ENCODE data around the gene PLA2G2F.

Gene PLA2G2F

DNA sequence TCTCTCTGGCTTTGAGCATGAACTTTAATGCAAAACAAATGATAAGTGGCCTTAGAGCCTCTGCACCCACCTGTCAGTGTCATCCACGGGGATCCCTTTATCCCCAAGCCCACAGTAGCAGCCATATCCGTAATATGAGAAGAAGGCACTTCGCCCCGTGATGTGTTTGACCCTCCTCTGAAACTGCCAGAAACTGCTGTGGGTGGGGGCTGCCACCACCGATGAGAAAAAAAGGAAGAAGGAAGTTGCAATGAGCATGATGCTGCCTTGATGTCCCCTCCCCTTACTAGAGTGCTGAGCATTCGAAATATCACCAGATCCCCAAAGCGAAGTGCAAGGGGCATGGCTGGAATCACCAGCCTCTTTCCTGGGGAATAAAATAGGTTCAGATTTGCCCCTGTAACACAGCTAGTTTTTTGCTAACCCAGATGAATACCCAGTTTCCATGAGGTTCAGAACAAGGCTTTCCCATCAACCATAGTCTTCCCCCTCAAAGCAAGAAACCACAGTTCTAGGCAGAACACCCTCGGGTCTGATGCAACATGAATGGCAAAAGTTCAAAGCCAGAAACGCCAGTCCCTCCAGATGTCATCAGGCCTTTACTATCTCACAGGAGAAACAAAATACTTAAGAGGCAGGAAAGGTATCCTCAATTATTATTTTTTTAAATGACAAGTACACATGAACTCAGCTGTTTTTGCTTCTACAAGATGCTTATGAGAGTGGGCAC, 36.0 kb downstream of the PLA2G2F start:
- DNase-seq, result no peak

DNA sequence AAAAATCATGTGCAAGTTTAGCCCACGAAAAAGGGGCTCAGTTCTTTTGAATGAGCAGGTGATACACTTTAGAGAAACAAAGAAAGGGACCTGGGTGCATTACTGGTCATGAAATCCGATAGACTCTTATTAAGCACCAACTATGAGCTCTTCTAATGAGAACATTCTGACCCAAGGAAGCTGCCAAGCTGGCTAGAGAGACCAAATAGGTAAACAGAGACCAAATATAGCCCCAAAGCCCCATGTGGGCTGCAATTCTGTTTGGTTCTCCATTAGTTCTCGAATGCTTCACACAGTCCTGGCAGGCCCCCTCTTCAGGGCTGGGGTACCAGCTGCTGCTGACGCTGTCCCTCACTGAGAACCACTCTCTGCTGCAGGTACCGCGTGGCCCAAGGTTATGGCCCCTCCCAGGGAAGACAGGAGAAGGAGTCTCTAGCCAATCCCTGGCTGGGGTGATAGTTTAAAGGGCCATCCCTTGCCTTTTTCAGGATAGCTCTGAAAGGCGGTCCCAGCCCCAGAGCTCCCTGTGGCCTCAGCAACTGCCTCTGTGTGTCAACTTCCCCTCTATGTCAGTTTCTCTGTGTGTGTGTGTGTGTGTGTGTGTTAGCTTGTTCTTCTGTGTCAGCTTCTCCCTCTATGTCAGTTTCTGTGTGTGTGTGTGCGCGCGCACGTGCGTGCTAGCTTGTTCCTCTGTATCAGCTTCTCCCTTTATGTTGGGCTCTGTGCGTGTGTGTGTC, 39.7 kb downstream of the PLA2G2F start:
- DNase-seq, result peak in 1 of 2 donors; percentile 25

DNA sequence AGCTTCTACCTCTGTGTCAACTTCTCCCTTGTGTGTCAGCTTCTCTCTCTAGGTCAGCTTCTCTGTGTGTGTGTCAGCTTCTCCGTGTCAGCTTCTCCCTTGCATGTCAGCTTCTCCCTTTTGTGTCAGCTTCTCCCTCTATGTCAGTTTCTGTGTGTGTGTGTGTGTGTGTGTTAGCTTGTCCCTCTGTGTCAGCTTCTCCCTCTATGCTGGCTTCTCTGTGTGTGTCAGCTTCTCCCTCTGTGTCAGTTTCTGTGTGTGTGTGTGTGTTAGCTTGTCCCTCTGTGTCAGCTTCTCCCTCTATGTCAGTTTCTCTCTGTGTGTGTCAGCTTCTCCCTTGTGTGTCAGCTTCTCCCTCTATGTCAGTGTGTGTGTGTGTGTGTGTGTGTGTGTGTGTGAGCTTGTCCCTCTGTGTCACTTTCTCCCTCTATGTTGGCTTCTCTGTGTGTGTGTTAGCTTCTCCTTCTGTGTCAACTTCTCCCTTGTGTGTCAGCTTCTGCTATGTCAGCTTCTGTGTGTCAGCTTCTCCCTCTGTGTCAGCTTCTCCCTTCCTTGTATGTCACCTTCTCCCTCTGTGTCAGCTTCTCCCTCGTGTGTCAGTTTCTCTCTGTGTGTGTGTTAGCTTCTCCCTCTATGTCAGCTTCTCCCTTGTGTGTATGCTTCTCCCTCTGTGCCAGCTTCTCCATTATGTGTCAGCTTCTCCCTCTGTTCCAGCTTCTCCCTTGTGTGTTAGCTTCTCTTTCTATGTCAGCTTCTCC, 40.4 kb downstream of the PLA2G2F start:
- no peak for DNase-seq

DNA sequence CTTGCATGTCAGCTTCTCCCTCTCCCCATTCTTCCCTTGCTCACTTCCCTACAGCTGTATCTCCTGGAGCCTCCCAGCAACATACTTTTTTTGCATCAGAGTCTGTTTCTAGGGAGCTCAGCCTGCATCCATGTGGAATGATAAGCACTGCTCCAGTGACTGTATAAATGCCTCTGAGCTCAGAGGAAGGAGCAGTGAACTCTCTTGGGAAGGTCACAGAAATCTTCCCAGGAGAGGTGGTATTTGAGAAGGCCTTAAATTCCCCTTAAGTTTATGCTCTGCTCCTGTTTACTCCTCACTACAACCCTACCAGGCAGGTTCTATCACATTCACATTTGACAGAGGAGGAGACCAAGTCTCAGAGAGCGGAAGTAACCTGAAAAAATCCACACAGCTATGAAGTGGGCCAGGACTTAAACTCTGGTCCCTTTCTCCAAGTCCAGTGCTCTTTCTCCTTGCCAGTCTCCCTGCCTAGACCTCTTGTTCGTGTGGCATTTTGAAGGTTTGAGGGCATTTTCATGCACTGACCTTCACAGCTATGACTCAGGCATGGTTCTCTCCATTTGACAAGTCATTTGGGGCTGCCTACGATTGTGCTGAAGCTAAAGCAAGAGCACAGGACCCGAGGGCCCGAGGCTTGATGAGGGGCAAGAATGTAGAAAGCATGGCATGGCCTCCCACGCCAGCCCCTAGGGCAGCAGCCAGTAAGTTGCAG, 41.2 kb downstream of the PLA2G2F start:
- DNase-seq, result no peak

DNA sequence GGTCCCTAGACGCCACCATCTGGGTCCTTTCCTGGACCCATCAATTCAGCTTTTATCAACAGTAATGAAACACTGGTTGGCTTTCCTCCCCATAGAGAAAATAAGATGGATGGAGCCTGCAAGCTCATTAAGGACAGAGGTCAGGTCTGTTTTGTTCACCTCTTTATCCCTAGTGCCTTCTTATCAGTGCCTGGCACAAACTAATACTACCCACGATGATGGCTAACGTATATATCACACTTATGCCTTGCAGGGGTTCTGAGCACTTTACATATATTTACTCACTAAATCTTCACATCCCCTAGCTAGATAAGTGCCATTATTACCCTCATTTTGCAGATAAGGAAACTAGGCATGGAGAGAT, 41.7 kb downstream of the PLA2G2F start:
- no peak for DNase-seq

DNA sequence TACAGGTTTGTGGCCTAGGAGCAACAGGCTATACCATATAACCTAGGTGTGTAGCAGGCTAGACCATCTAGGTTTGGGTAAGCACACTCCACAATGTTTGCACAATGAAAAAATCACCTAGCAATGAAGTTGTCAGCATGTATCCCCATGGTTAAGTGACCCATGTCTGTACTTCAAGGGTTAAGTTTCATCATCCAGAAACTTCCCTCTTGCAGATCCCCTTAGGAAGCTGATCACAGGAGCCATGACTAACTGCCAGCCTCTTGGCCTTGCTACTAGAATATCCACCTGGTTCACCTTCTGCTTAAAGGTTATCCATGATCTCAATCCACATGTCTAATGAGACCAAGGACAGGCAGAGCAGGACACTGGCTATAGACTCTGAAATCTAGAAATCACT, 43.3 kb downstream of the PLA2G2F start:
- DNase-seq, result no peak

DNA sequence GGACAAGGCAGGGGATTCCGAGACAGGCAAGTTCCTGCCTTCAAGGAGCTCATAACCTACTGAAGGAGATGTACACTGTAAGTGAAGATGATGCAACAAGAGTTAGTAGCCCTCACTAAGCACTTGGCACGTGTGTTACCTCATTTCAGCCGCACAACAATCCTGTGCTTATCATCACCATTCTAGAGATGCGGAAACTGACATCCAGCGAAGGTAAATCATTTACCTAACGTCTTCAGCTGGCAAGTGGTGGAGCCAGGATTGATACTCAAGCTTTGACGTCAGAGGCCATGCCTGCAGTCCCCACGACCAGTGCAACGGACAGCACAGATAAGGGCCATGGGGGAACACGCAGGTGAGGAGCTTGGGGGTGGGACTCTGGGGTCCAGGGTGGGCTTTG, 43.9 kb downstream of the PLA2G2F start:
- DNase-seq, result no peak

DNA sequence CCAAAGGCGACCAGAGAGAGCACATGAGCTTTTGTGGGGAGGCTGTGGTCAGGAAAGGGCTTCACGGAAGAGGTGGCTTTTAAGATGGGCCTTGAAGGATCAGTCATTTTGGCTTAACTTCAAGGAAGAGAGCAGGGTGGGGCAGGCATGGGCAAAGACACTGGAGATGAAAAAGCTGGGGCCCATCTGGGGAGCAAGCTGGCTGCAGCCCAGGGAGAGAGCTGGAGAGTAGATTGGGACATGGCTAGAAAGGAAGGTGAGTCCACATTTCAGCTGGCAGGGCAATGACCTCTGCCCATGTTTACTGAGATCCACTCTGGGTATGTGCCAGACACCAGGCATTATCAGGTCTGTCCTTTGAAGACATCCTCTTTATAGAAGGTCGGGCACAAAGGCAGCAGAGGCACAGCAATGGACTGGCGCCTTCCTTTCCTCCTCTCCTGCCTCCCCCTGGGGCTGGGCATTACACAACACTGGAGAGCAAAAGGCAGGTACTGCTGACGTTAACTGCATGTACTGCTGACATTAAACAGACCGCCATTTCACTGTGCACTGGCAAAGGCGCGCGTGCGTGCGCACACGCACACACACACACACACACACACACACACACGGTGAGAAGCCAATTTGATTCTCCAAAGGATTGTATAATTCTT, 44.6 kb downstream of the PLA2G2F start:
- DNase-seq, result no peak

DNA sequence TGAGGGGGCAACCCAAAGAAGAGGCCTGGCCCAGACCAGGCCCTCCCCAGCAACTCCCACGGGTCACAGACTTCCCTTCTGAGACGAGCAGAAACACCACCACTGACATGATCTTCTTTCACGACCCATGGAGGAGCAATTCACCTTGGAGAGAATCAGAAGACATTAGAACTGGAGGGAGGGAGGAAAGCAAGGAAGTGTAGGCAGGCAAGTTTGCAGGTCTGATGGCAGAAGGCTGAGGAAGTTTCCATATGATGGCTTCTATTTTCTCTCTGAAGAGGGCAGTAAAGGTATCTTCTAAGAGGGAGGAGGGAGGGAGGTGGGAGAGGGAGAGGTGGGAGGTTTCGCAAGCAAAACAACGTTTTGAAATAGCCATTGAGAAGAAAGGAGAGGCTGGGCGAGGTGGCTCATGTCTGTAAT, 45.4 kb downstream of the PLA2G2F start:
- DNase-seq, result no peak

DNA sequence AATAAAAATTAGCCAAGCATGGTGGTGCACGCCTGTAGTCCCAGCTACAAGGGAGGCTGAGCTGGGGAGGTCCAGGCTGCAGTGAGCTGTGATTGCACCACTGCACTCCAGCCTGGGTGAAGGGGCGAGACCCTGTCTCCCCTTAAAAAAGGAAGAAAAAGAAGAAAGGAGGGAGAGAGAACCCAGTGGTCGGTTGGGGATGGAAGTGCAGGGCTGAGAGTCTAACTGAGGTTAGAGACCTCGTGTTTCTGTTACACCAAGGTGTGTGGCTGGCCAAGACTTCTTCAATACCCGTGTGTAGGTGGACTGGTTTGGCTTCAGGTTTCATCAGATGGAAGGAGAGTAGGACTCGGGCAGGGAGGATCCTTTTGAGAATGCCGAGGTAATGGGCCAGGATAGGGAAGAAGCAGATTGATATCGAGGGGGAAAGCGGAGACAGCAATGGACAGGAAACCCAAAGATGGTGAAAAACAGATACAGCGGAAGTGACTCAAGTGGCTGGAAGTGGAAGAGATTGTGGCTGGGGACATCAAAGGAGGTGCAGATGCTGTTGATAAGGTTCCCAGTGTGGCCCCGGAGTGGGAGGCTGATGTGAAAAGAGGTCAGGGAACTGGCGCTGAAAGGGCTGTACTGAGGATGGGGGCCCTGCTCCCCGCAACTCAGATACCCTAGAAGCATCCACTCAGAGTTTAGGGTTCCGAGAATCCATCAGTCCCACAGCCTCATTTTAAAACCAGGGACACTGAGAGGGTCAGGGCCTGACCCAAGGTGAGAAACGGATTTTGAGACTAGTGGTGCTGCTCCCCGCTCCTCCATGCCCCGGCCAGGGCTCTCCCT, 46.1 kb downstream of the PLA2G2F start:
- DNase-seq, result peak; percentile 67 to 77

DNA sequence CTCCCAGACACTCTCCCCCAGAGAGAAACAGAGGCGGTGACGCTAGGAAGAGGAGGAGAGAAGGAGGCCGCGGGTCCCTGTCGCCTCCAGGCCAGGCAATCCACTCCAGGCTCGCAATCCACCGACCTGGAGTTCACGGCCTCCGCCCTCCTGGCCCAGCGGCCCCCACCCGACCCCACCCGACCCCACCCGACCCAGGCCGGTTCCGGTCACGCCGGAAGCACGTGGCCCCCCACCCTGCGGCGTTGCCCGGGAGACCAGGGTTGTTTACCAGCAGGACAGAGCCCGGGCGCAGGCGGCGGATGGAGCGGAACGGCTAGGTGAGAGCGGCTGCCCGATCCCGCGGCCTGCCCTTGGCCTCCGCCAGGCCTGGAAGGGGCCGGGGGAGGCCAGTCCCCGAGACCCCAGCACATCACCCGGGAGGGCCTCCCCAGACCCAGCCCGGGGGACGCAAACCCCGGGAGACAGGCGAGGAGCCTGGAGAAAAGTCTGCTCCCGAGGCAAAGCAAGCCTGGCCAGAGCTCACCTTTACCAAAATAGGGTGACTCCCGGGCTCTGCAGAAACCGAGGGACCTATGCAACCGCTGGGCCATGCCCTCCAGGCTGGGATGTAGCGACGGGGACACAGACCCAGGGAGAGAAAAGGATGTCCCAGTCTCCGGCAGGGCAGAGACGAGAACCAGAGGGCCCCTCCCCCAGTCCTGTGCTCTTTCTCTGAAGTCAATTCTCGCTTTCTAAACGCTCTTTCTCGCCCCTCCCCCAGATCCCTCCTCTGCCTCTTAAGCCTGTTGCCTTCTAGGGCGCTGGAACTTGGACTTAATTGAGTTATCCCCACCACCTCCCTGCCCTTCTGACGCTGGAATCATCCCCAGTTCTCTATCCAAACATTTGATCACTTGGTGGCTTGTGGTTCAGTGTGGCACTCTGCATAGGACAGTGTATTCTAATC, 47.0 kb downstream of the PLA2G2F start, which contains the start of the genes PLA2G2C and UBXN10:
TSS of gene PLA2G2C (minus strand) at position 685 of the 949 bp plus-strand sequence. CDS start 9,155 bp downstream, outside the sequence.
TSS of gene UBXN10 (plus strand) at position 263 of the 949 bp plus-strand sequence. CDS start 4,466 bp downstream, outside the sequence.
- peak; percentile 62 to 76 for DNase-seq

DNA sequence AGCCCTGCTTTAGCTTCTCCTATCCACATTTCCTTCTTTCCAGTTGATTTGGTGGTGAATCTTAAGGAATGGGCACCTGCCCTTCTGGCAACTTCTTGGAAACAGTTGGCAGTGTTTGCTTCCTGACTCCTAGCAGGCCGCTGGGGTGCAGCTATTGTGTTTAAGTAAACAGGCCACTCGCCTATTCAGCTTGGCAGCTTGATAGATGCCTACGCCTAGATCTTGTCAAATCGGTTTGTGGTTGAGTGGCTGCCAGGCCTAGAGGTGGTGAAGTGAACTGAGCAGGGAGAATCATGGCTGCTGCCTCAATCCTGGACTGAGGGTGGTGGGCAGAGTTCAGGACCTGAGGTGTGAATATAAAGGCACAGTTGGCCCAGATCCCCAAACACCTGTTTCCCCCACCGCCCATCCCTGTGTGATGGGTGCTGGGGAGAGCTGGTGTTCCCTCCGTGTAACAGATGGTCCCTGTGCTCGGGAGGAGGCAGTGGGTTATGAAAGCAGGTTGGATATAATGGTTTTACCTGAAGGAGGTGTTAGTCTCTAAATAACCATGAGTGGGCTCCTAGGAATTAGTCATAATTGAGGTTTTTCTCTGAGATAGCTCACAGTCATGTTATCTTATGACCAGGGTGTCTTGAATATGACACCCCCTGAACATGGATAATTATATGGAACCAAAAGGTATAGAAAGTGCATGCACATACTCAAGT, 48.1 kb downstream of the PLA2G2F start:
- peak; percentile 22 to 38 for DNase-seq

DNA sequence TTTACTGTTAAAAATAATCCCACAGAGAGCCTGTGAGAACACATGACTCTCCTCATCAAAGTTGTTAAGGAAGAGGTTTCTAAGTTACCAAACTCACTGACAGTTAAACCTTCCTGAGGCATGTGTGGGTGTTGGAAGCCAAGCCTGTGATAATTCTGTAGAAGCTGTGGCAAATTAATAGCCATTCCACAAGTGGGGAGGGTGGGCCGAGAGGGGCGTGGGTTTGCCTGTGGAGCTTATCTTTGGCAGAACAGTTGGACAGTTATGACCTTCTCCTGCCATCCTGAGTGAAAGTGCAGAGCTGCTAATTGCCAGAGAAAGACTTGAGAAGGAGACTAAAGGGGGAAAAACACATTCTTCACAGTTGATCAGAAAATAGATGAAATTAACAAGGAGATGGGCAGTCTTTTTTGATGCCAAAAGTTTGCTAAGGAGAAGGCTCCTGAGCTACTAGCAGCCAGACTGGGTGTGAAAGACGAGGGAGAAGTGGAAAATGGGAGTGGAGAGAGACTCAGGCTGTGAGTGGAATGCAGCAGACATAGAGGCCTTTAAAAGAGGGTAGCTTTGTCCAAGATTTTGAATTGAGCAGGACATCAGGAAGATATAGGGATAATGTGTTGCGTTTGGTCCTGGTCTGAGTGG, 48.8 kb downstream of the PLA2G2F start:
- DNase-seq, result peak in 1 of 2 donors; percentile 10

DNA sequence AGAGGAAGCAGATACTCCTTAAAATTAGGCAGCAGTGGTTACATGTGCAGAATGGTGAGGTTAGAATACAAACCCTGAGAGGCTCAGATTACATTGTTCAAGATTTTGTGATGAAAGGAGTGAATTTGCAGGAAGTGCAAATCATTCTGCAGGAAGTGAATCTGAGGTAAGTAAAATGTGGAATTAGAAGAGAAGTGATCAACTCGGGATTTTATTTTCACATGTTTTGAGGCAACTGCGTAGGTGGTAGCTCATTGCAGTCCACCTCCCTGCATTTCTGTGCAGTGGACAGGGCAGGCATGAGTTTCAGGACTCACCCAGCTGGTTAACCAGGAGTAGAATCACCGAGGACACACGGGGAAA, 49.3 kb downstream of the PLA2G2F start:
- DNase-seq, result no peak

DNA sequence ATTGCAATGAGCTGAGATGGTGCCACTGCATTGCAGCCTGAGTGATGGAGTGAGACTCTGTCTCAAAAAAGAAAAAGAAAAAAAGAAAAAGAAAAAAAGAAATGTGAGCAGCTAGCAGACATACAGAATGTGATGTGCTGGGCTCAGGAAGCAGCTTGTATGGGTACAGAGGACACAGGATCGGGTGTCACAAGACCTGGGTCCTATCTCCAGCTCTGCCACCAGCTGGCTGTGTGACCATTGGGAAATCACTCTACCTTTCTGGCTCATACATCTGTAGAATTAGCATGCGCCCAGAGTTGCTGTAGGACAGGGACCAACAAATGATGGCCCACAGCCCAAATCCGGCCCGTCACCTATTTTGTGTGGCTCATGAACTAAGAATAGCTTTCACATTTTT, 50.5 kb downstream of the PLA2G2F start:
- no peak for DNase-seq

DNA sequence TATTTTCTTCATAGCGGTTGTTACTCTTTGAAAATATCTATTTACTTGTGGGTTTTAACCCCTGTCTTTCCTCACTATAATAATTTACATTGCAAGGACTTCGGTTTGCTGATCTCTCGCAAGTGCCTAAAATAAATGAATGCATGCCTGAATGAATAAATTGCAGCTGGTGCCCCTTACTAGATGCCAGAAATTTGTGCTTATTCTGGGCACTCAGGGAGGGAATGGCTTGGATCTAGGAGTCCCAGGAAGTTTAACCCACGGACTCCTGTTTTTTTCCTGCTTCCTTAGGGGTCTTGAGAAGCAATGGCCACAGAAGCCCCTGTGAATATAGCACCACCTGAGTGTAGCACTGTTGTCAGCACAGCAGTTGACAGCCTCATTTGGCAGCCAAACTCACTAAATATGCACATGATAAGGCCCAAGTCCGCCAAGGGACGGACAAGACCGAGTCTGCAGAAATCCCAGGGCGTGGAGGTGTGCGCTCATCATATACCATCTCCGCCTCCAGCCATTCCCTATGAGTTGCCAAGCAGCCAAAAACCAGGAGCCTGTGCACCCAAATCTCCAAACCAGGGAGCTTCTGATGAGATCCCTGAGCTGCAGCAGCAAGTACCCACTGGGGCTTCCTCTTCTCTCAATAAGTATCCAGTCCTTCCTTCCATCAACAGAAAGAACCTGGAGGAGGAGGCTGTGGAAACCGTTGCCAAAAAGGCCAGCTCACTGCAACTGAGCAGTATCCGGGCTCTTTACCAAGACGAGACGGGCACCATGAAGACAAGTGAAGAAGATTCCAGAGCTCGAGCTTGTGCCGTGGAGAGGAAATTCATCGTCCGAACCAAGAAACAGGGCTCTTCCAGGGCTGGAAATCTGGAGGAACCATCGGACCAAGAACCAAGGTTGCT, 51.4 kb downstream of the PLA2G2F start:
- DNase-seq, result no peak

DNA sequence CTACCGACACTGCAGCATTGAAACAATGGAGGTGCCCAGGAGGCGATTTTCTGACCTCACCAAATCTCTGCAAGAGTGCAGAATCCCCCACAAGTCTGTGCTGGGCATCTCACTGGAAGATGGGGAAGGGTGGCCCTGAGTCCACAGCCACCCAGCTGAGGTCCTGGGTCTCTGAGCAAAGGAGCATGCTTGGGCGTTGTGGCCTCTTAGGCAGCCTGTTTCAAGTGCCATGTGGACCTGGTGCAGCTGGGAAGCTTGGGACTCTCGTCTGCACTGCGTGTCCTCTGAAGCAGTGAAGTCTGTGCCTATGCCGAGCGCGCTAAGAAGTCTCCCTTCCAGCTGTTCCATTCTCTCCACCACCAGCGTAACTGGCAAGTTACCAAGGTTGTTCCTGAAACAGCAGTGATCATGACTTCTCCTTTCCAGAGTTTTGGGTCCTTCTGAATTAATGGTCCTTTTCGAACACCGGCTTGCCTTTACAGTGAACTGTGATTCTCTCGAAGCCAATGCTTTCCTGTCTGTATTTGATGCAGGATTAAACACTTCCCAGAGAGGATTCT, 52.2 kb downstream of the PLA2G2F start:
- no peak for DNase-seq

DNA sequence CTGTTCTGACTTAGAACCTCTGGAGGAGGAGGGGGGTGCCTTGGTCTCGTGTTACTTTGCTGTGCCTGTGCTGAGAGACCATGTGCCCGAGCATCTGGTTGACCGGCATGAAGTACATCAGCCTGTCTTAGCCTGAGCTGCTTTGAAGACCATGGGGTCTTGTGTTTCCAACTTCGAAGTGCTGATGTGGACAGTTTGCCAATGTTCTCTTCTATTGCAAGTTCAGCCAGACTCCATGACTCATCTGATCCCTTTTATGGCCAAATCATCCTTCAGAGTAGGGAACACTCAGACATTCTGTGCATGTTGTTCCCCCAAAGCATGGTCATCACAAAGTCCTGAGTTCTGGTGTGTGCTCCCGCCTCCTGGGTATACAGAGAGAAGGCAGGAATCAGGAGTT, 53.2 kb downstream of the PLA2G2F start:
- DNase-seq, result no peak

All from CD4-positive, alpha-beta T cell treated with Interleukin-4 for 1 hour (primary cell).